ENCODE measurements around the gene SLC9A2.

The SLC9A2 gene

GRCh38 chr2:102677244-102678215 is 58.2 kb downstream of the SLC9A2 start:
- FAIRE-seq, result no peak

- no peak for FAIRE-seq
Measured at GRCh38 chr2:102678442-102678841, 59.1 kb downstream of the SLC9A2 start.

GRCh38 chr2:102686479-102687439 is 67.4 kb downstream of the SLC9A2 start:
- no peak for FAIRE-seq

GRCh38 chr2:102690012-102690411 is 70.7 kb downstream of the SLC9A2 start:
- no peak for FAIRE-seq

GRCh38 chr2:102696463-102696862 is 77.1 kb downstream of the SLC9A2 start:
- FAIRE-seq, result no peak

GRCh38 chr2:102698369-102699111 is 79.2 kb downstream of the SLC9A2 start:
- no peak for FAIRE-seq

GRCh38 chr2:102703305-102703704 is 84.0 kb downstream of the SLC9A2 start:
- FAIRE-seq, result no peak

- FAIRE-seq, result no peak
Measured at GRCh38 chr2:102703748-102704147, 84.4 kb downstream of the SLC9A2 start.

GRCh38 chr2:102704531-102704930 is 85.2 kb downstream of the SLC9A2 start:
- FAIRE-seq, result no peak

GRCh38 chr2:102707796-102708695 is 88.7 kb downstream of the SLC9A2 start:
- no peak for FAIRE-seq

- FAIRE-seq, result no peak
Measured at GRCh38 chr2:102708847-102709559, 89.7 kb downstream of the SLC9A2 start.

- FAIRE-seq, result no peak
Measured at GRCh38 chr2:102717308-102718018, 98.1 kb downstream of the SLC9A2 start.

GRCh38 chr2:102718387-102719316 is 99.3 kb downstream of the SLC9A2 start:
- no peak for FAIRE-seq

GRCh38 chr2:102724016-102724490 is 104.7 kb downstream of the SLC9A2 start:
- no peak for FAIRE-seq

- no peak for FAIRE-seq
Measured at GRCh38 chr2:102724553-102724952, 105.2 kb downstream of the SLC9A2 start.

GRCh38 chr2:102726128-102727087 is 107.1 kb downstream of the SLC9A2 start:
- FAIRE-seq, result no peak

- no peak for FAIRE-seq
Measured at GRCh38 chr2:102735416-102736109, 116.2 kb downstream of the SLC9A2 start.

Measured in colon (tissue), 2 donors.